Measurements from ENCODE around the gene CYB5D1. TPM values are rescaled to one million over a fixed set of nuclear protein-coding genes. Genes with fewer than 3 reads are reported as not detected.
A peak's percentile ranks its signal among the peaks of the same experiment; 100 is the strongest.

Gene CYB5D1
- total and polyA plus RNA-seq, 2 of the 8 experiments (the other 6 are each of a cell fraction or from before 2014, with no cell fraction given), result 11.0 to 18.0 TPM

- TF ChIP-seq USF2 (IDR thresholded peaks at IDR 0.05; ENCODE audit: low read length) (no peak), RAD21 (IDR thresholded peaks at IDR 0.05 in 1 of 2, conservative IDR thresholded peaks at IDR 0.05 in 1 of 2; ENCODE audit: low read depth in 2 of 2, low read length in 2 of 2) (0 out of 4 replicates have a peak, but pooled peaks of 1 of the 2 experiments have one; percentile 5), POLR2AphosphoS5 (IDR thresholded peaks at IDR 0.05; ENCODE audit: low read depth, low read length) (no peak), JUN (IDR thresholded peaks at IDR 0.05; ENCODE audit: low read depth, low read length) (no peak), MAFK (IDR thresholded peaks at IDR 0.05; ENCODE audit: low read depth, low read length) (no peak)
These were observed 31.6 kb downstream of the CYB5D1 start (continued) for GRCh38 chr17:7889166-7889955.

All from H1 (cell line).